ENCODE data around the gene VCAM1. TPM values are rescaled to one million over a fixed set of nuclear protein-coding genes. Genes with fewer than 3 reads are reported as not detected.

VCAM1 gene
- total and polyA plus RNA-seq, 2 of the 8 experiments (the other 6 are each of a cell fraction or from before 2014, with no cell fraction given) = 0.21 TPM; not detected in 1

- no peak for TF ChIP-seq POLR2A (IDR thresholded peaks at IDR 0.05; ENCODE audit: control extremely low read depth in 1 of 2, low read depth in 2 of 2, low read length in 2 of 2)
Observed at GRCh38 chr1:100775483-100775882, 55.9 kb downstream of the VCAM1 start (continued).

- Histone ChIP-seq H3K9ac (replicated peaks in 1 of 4; ENCODE audit: extremely low read depth in 1 of 4, low read depth in 3 of 4, low read length in 3 of 4) (no peak overlapping the region), H3K56ac (replicated peaks; ENCODE audit: insufficient read length, low read depth, low read length) (no peak overlapping the region), H3K4me2 (ENCODE audit: insufficient read depth in 1 of 2, low read depth in 2 of 2, low read length in 2 of 2) (no peak overlapping the region), H2BK5ac (ENCODE audit: low read depth, low read length) (no peak overlapping the region), H2AFZ (ENCODE audit: low read length) (no peak overlapping the region), H3K79me1 (ENCODE audit: low read depth, low read length) (no peaks in the 10 kb centered on the region), H4K20me1 (replicated peaks in 1 of 2; ENCODE audit: control insufficient read depth in 1 of 2, insufficient read depth in 2 of 2, low read length in 2 of 2) (no peaks in the 10 kb centered on the region), H3K18ac (ENCODE audit: extremely low read depth, low read length) (no peak overlapping the region), H2BK20ac (ENCODE audit: low read length) (no peak overlapping the region), H3K23ac (ENCODE audit: insufficient read length) (no peak overlapping the region), H2BK120ac (replicated peaks; ENCODE audit: low read depth, low read length) (no peak overlapping the region), H4K91ac (replicated peaks; ENCODE audit: insufficient read length, low read length) (no peak overlapping the region), H4K8ac (ENCODE audit: extremely low read depth, insufficient read depth, low read length) (no peak overlapping the region), H2AK5ac (ENCODE audit: low read depth, low read length) (no peak overlapping the region), H3K4me1 (replicated peaks in 1 of 4; ENCODE audit: control insufficient read depth in 3 of 4, insufficient read depth in 4 of 4, low read length in 3 of 4) (no peaks in the 10 kb centered on the region), H3K36me3 (ENCODE audit: control insufficient read depth in 2 of 4, insufficient read depth in 4 of 4, low read length in 3 of 4) (no peaks in the 10 kb centered on the region), H2BK15ac (ENCODE audit: low read length) (no peak overlapping the region), H4K5ac (ENCODE audit: insufficient read length, low read depth, low read length) (no peak overlapping the region), H3K14ac (ENCODE audit: insufficient read length) (no peak overlapping the region), H3K27ac (ENCODE audit: low read depth, low read length) (no peak overlapping the region), H3K27me3 (replicated peaks in 1 of 4; ENCODE audit: control insufficient read depth in 3 of 4, extremely low read depth in 1 of 4, insufficient read depth in 3 of 4, low read length in 3 of 4) (no peaks in the 10 kb centered on the region), H3K9me3 (ENCODE audit: insufficient read depth in 2 of 2, low read depth in 1 of 2, low read length in 1 of 2) (peaks cover 6 to 8% of the 10 kb centered on the region in 2 experiments; a peak in 2 of 4 replicates), H3K4me3 (ENCODE audit: extremely low read depth in 1 of 4, insufficient read depth in 2 of 4, low read depth in 3 of 4, low read length in 4 of 4) (no peak overlapping the region), H3K23me2 (ENCODE audit: low read depth, low read length) (no peaks in the 10 kb centered on the region), H3K79me2 (ENCODE audit: control insufficient read depth in 1 of 2, insufficient read depth in 2 of 2, low read length in 2 of 2) (no peaks in the 10 kb centered on the region), H3K4ac (replicated peaks; ENCODE audit: insufficient read length, low read depth, low read length) (no peak overlapping the region), H2BK12ac (ENCODE audit: low read depth, low read length) (no peak overlapping the region)
- POLR2A ChIA-PET (ENCODE audit: partially characterized antibody) = no interaction called here
- FAIRE-seq (no peak), DNase-seq (ENCODE audit: low read depth in 1 of 2, low spot score in 2 of 2) (no peak)
- CTCF ChIA-PET (ENCODE audit: partially characterized antibody) = no interaction called here
- no peak for TF ChIP-seq NRF1 (IDR thresholded peaks at IDR 0.05; ENCODE audit: low read depth, low read length)
- no peak for TF ChIP-seq CTBP2 (IDR thresholded peaks at IDR 0.05; ENCODE audit: borderline replicate concordance, insufficient read depth, insufficient read length, low read length)
- no peak for TF ChIP-seq RXRA (IDR thresholded peaks at IDR 0.05; ENCODE audit: insufficient read depth, low read depth, low read length)
Observed at GRCh38 chr1:100778748-100779147, 59.2 kb downstream of the VCAM1 start.

Data from H1 (cell line).